SK-N-MC (cell line): ENCODE data around the gene GRK3.

Experiments
- EZH2 ChIP-seq: fragments of 200-600 bp; sonication (generic); IDR thresholded peaks from one replicate; pipeline ENCODE4 v1.6.1; 2017; ENCODE audit warnings: antibody characterized with exemption
- FOXP2 ChIP-seq: optimal IDR thresholded peaks from 2 replicates; pipeline ENCODE3; 2011; ENCODE audit warnings: mild to moderate bottlenecking, moderate library complexity; ENCODE audit not compliant: insufficient read depth; ENCODE audit errors: extremely low read length, control extremely low read depth
- POLR2AphosphoS5 ChIP-seq: IDR thresholded peaks from 2 replicates; pipeline ENCODE4 v1.6.1; 2012; ENCODE audit warnings: mild to moderate bottlenecking, low read depth, low read length, borderline replicate concordance

- TF ChIP-seq EZH2 = no peak
- no peak for TF ChIP-seq POLR2AphosphoS5
- no peak for TF ChIP-seq FOXP2
These were observed 190.2 kb downstream of the GRK3 start for GRCh38 chr22:25754527-25755202.
